GM19463 (cell line): ENCODE measurements around the gene TCHP.

Experiments
- ATAC-seq: cut with Tn5 transposase; IDR thresholded peaks from one replicate; pipeline ENCODE4 v1.9.1; 2021; ENCODE audit warnings: mild to moderate bottlenecking, moderate library complexity; ENCODE audit not compliant: unreplicated experiment

Gene TCHP

DNA sequence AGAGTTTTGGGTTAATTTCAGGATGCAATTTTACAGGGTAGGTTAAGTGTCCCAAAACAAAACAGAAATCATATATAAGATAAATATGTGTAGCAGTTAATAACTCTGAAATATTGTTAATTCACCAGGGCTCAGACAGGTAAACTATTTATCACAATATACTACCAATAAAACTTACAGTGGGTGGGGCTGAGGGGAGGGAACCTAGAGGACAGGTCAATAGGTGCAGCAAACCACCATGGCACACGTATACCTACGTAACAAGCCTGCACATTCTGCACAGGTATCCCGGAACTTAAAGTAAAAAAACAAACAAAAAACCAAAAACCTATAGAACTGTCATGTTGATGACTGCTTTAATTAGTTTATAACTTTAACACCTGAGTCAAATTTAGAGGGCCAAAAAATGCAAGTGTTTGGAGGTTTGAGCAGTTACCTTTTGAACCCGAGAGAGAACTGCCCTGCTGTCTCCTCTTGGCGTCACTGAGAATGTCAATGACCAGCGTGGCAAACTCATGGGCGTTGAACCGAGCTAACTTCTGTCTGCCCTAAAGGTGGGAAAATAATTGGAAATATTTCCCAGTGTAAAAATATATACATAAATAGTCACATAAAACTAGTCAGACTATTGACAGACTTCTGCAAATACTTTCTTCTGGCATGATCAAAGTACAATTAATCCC is 59.5 kb downstream of the TCHP start:
- ATAC-seq: no peak

DNA sequence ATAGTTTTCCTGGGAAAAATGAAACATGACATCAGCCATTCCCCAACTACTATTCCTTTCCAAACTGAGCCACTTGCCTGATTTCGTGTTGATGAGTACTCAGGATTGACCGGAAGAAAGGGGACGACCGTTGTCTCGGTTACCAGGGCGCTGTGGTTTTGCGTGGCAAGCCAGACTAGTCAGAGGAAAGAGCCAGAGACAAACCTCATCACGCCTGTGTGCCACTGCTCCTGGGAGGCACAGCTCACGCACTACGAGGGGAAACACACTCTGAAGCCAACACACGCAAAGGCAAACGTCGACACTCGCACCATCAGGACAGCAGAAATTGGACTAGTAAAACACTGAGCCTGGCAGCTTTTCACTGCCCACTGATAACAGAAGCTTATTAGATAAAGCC is 61.1 kb downstream of the TCHP start:
- no peak for ATAC-seq

DNA sequence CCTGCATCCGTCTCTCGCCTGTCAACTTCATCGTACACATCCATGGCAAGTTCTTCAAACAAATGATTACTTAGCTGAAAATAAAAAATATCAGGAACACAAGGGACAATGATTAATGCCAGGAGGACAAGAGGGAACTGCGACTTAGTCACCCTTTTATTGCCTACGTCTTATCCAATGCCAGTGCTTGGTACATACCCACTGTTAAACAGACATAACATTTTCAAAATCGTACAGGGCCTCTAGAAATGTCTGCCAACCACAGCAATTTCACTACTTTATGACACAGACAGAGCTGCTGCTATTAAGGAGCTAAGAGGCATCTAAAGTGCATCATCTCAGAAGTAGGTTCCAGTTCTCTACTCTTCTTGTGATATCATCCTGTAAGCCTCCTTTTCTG is 61.5 kb downstream of the TCHP start:
- no peak for ATAC-seq

DNA sequence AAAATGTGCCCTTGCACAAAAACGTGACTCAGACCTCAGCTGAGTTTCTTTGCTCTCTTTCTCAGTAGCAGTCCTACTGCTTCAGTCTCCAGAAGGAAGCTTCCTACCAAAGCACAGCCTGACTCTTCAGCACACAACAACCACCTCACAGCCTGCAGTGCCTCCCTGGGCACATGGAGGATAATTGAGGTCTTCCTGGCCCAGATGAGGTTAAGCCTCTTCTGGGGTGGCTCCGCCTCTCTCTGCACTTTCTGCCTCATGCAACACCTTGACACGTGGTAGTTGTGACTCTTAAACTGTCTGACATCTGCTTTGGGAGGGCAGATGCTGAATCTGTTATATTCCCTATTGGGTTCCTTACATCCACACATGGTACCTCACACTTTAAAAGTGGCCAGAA is 62.3 kb downstream of the TCHP start:
- ATAC-seq: no peak

DNA sequence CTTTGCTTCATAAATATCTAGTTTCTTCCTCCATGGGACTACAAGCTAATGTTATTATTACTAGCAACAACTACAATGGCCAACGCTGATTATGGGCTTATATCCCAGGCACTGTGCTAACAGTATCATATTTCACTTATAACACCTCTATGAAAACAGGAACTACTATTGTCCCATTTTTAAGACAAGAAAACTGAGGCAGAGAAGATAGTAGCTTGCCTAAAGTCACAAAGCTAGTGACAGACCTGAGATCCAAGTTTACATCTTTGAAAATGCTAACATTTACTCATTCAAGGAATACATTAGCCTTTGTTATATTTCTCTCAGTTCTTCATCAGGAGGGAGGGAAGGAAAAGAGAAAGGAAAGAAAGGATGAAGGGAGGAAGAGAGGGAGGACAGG is 63.3 kb downstream of the TCHP start:
- ATAC-seq: no peak

DNA sequence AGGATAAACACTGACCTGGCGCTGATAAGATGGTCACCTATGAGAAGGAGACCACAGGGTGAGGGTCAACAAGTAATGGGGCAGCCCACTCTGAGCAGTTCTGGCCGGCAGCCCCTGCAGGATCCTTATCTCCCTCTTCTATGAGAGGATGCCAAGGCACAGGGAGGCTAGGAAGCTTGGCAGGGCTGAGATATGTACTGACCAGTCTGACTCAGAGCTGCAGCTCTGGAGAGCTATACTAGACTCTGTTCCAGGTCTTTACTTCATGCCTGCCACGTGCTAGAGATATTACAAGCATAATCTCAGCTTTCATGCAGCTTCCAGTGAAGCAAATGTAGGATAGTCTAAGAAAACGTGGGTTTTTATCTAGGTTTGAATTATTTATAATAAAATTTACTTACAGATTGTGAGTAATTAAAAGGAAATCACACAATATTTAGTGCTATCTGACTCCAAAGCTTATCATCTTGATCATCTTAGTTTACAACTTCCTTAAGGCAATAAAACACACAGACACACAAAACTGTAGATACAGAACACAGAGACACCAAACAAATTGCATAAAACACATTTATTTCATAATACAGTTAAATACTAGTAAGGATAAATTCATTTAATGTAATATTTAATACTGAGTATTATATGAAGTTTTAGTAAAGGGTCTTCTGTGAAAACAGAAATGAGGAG is 63.8 kb downstream of the TCHP start:
- ATAC-seq: no peak

DNA sequence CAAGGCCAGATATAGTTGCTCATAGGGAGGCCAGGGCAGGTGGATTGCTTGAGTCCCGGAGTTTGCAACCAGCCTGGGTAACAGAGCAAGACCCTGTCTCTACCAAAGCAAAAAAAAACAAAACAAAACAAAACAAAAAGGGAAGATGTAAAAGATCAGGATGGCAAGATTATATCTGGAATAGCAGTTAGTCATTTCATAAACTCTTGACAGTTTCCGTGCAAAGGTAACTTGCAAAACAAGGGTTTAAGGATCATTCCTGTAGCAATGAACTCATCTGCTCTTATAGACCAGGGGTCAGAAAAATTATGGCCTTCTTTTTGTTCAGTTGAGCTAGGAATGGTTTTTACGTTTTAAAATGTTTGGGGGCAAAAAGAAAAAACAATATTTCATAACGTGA is 66.5 kb downstream of the TCHP start:
- no peak for ATAC-seq

DNA sequence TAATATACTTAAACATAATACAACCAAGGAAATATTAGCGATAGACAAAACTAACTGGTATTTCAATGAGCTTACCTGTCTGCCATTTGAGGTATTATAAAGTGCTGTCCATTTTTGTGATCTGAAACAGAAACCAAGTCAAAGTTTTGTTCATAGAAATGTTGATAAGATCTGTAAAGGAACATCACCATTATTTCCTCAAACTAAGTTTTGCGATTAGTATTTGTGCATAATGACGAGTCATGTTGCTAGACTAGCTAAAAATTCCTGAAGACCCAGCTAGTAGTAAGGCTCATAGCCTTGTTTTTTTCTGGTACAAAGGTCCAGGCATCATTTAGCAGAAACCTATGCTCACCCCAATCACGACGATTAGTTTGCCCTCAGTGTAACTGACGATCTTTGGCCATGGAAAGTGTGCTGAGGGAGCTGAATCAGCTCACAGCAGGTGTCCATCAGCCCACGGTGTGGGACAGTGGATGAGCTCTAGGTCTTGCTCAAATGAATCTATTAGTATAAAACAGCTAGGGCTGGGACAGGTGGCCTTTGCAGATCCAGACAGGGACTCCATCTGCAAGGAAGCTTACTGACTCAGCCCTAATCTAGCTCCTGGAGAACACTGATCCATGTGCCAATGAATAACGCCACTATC is 67.4 kb downstream of the TCHP start:
- ATAC-seq: no peak
